OCI-LY1 (cell line): ENCODE results near the gene TOM1L2.

ENCODE experiments used
- H2AFZ ChIP-seq: fragments of 200-600 bp; sonication (generic), shearing (Covaris generic); 2 replicates; pipeline ENCODE4 v1.6.0; 2014; ENCODE audit warnings: antibody characterized with exemption, mild to moderate bottlenecking, low read length
- H3F3A ChIP-seq: fragments of 200-600 bp; sonication (generic), shearing (Covaris generic); 2 replicates; pipeline ENCODE4 v1.6.0; 2014; ENCODE audit warnings: mild to moderate bottlenecking, antibody characterized with exemption, low read length, moderate library complexity; ENCODE audit not compliant: insufficient read depth
- H3K27ac ChIP-seq: fragments of 200-600 bp; sonication (generic); 2 replicates; pipeline ENCODE4 v1.5.1; 2014; ENCODE audit warnings: low read length, mixed run types, mild to moderate bottlenecking, low read depth; ENCODE audit not compliant: poor library complexity, severe bottlenecking
- H3K27me3 ChIP-seq: fragments of 200-600 bp; sonication (generic); 2 replicates; pipeline ENCODE4 v1.6.0; 2014; ENCODE audit warnings: antibody characterized with exemption, mild to moderate bottlenecking, low read length, moderate library complexity; ENCODE audit not compliant: insufficient read depth
- H3K36me3 ChIP-seq: fragments of 200-600 bp; sonication (generic); 2 replicates; pipeline ENCODE4 v1.6.1; 2014; ENCODE audit warnings: mild to moderate bottlenecking, antibody characterized with exemption, low read length, moderate library complexity, mixed read lengths; ENCODE audit not compliant: insufficient read depth
- H3K4me1 ChIP-seq: fragments of 200-600 bp; sonication (generic); 2 replicates; pipeline ENCODE4 v1.5.1; 2014; ENCODE audit warnings: mild to moderate bottlenecking, low read length, moderate library complexity; ENCODE audit not compliant: insufficient read depth, severe bottlenecking
- H3K4me2 ChIP-seq: fragments of 200-600 bp; sonication (generic), shearing (Covaris generic); 2 replicates; pipeline ENCODE4 v1.6.1; 2014; ENCODE audit warnings: low read length
- H3K4me3 ChIP-seq: fragments of 200-600 bp; sonication (generic); 2 replicates; pipeline ENCODE4 v1.5.1; 2014; ENCODE audit warnings: low read length, low read depth, mild to moderate bottlenecking, mixed read lengths; ENCODE audit not compliant: poor library complexity, severe bottlenecking
- H3K79me2 ChIP-seq: fragments of 200-600 bp; shearing (Covaris generic); 2 replicates; pipeline ENCODE4 v1.6.1; 2016; ENCODE audit warnings: mixed run types, low read length, mixed read lengths; ENCODE audit not compliant: insufficient read depth
- H3K9ac ChIP-seq: fragments of 200-600 bp; sonication (generic), shearing (Covaris generic); 2 replicates; pipeline ENCODE4 v1.6.1; 2014; ENCODE audit warnings: mild to moderate bottlenecking, low read length, mixed read lengths
- H3K9me2 ChIP-seq: fragments of 200-600 bp; sonication (generic), shearing (Covaris generic); 2 replicates; pipeline ENCODE4 v1.6.1; 2014; ENCODE audit warnings: low read depth, mild to moderate bottlenecking, low read length, mixed read lengths
- H3K9me3 ChIP-seq: fragments of 200-600 bp; shearing (Covaris generic); 2 replicates; pipeline ENCODE4 v1.6.1; 2014; ENCODE audit warnings: low read length, mixed read lengths
- H4K20me1 ChIP-seq: fragments of 200-600 bp; sonication (generic), shearing (Covaris generic); 2 replicates; pipeline ENCODE4 v1.6.0; 2016; ENCODE audit warnings: mild to moderate bottlenecking, low read length; ENCODE audit not compliant: insufficient read depth
- EZH2 ChIP-seq: fragments of 200-600 bp; sonication (generic), shearing (Covaris generic); IDR thresholded peaks from 2 replicates; pipeline ENCODE4 v1.8.0; 2017; ENCODE audit warnings: borderline replicate concordance, mixed run types, mild to moderate bottlenecking, antibody characterized with exemption, low read length, moderate library complexity, mixed read lengths
- TF ChIP-seq, protein P1 (sequence below): fragments of 200-600 bp; sonication (generic), shearing (Covaris generic); IDR thresholded peaks from 2 replicates; pipeline ENCODE4 v1.5.1; 2017; ENCODE audit warnings: mild to moderate bottlenecking, antibody characterized with exemption, low read length, moderate library complexity, mixed read lengths

Gene TOM1L2

DNA sequence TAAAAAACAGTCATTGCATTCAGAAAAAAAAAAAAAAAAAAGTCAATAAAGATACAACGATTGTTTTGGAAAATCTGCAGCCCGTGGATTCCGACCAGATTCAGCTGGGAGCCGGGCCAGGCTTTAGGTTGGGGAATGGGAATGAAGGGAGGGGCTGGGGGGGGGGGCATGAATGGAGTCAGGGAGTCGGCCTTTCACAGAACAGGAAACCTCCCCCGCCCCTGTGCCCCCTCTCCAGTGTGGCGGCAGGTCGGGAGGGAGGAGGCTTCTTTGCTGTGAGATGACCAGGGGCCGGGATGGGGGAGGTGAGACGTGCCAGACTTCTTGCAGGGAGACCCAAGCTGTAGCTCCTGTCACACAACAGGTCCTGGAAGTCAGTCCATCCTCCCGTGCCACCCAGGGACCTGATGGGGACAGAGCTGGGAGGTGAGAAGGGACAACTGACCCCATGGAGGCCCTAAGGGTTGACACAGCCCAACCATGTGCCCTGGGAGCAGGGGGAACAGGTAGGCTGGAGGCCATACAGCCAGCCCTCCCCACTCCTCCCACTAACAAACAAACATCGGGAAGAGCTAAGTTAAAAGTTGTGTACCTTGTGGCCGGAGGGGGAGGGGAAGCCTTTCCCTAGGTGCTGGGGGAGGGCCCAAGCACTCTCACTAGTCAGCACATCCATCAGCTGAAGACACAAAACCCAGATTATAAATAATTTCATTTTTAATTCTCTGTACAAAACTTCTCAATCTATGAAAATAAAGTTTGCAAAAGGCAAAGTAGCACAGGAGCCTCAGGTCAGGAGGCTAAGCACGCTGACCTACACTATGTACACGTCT lies 160.6 kb downstream of the TOM1L2 start:
- Histone ChIP-seq H3K4me2 (no peak overlapping the region), H2AFZ (no peak overlapping the region), H3F3A (no peaks in the 10 kb centered on the region), H4K20me1 (no peaks in the 10 kb centered on the region), H3K36me3 (peaks cover 56% of the 10 kb centered on the region), H3K9me3 (no peaks in the 10 kb centered on the region), H3K27ac (no peak overlapping the region), H3K9me2 (no peaks in the 10 kb centered on the region), H3K27me3 (peaks cover 2% of the 10 kb centered on the region; the same call in 1 of the 2 replicates), H3K79me2 (no peaks in the 10 kb centered on the region), H3K9ac (no peak overlapping the region), H3K4me3 (no peak overlapping the region), H3K4me1 (peaks cover 4% of the 10 kb centered on the region)
- TF ChIP-seq, protein P1, sequence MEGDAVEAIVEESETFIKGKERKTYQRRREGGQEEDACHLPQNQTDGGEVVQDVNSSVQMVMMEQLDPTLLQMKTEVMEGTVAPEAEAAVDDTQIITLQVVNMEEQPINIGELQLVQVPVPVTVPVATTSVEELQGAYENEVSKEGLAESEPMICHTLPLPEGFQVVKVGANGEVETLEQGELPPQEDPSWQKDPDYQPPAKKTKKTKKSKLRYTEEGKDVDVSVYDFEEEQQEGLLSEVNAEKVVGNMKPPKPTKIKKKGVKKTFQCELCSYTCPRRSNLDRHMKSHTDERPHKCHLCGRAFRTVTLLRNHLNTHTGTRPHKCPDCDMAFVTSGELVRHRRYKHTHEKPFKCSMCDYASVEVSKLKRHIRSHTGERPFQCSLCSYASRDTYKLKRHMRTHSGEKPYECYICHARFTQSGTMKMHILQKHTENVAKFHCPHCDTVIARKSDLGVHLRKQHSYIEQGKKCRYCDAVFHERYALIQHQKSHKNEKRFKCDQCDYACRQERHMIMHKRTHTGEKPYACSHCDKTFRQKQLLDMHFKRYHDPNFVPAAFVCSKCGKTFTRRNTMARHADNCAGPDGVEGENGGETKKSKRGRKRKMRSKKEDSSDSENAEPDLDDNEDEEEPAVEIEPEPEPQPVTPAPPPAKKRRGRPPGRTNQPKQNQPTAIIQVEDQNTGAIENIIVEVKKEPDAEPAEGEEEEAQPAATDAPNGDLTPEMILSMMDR: no peak
- no peak for TF ChIP-seq EZH2

DNA sequence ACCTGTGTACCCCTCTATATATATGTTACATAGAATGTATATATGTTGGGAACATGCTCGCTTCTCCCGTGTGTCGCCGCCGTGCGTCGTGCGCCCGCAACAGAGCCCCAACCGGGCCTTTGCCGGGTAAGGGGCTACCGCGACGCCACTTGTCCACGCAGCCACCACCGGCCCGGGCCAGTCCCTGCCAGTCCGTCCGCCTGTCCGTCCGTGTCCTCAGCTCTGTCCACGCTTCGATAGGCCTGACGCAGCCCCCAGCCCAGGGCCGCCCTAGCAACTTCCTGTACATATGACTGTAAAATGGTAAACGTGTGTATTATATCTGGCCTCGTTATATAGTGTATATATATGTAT lies 161.3 kb downstream of the TOM1L2 start:
- Histone ChIP-seq H3F3A (no peaks in the 10 kb centered on the region), H3K4me3 (no peak overlapping the region), H3K27me3 (peaks cover 5% of the 10 kb centered on the region; the same call in 1 of the 2 replicates), H3K36me3 (peaks cover 52% of the 10 kb centered on the region), H3K9ac (no peak overlapping the region), H3K9me2 (no peaks in the 10 kb centered on the region), H2AFZ (no peak overlapping the region), H3K79me2 (no peaks in the 10 kb centered on the region), H3K27ac (no peak overlapping the region), H3K9me3 (no peaks in the 10 kb centered on the region), H3K4me2 (no peak overlapping the region), H4K20me1 (no peaks in the 10 kb centered on the region), H3K4me1 (peaks cover 4% of the 10 kb centered on the region)
- TF ChIP-seq, protein P1: no peak
- no peak for TF ChIP-seq EZH2

DNA sequence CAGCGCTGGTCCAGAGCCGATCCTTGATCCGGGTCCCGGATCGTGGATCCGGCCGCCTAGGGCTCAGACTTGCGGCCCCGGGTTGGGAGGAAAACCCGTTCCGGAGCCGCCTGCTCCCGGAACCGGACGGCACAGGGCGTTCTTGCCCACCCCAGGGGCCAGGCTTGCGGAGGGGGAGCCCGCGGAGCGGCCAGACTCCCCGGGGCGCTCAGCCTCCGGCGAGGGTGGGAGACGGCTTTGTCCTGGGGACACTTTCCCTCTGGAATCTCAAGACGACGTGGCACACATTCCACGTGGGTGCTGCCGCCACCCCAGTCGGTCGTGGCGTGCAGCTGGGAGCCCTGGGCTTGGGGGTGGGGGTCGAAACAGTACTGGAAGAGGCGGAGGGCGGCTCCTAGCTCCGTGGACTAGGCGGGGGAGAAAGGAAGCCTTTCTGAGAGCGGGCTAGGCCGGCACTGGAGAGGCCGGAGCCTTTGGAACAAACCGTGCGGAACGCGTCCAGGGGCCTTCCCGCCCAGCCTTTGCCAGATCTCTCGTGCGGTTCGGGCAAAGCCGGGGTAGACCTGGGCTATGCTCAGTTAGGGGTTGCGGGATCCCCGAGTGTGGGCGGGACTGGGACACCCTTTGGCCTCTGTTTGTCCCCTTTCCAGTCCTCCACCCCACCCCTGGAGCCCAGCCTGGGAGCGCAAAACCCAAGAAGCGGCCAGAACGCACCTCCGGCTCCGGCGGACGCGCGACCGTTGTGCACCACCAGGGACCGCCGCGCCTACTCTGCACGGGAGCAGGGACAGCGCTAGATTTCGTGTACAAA lies 161.9 kb downstream of the TOM1L2 start:
- no peak overlapping the region for H3K9ac ChIP-seq
- H3K9me3 ChIP-seq: no peaks in the 10 kb centered on the region
- H3K4me3 ChIP-seq: no peak overlapping the region
- no peaks in the 10 kb centered on the region for H3K9me2 ChIP-seq
- peaks cover 46% of the 10 kb centered on the region for H3K36me3 ChIP-seq
- H3K4me1 ChIP-seq: peaks cover 4% of the 10 kb centered on the region
- H3K27me3 ChIP-seq: peaks cover 5% of the 10 kb centered on the region; the same call in 1 of the 2 replicates
- TF ChIP-seq EZH2: no peak
- TF ChIP-seq, protein P1: no peak
- no peak overlapping the region for H3K27ac ChIP-seq
- H2AFZ ChIP-seq: no peak overlapping the region
- H3F3A ChIP-seq: no peaks in the 10 kb centered on the region
- H3K4me2 ChIP-seq: peak overlapping the region; percentile 39; the same call in 1 of the 2 replicates
- H4K20me1 ChIP-seq: no peaks in the 10 kb centered on the region
- H3K79me2 ChIP-seq: no peaks in the 10 kb centered on the region
